Activated gamma-delta T cell (primary cell): ENCODE results near the gene HPSE2.
"Not testable (repeated sequence)": the region's sequence is repeated elsewhere in the genome, so short reads cannot be mapped to it uniquely, and the experiment has no call there.

ENCODE experiments used
- DNase-seq: peaks from one replicate; lab custom pipeline; 2025; lab: John Stamatoyannopoulos, UW

HPSE2 gene

DNA sequence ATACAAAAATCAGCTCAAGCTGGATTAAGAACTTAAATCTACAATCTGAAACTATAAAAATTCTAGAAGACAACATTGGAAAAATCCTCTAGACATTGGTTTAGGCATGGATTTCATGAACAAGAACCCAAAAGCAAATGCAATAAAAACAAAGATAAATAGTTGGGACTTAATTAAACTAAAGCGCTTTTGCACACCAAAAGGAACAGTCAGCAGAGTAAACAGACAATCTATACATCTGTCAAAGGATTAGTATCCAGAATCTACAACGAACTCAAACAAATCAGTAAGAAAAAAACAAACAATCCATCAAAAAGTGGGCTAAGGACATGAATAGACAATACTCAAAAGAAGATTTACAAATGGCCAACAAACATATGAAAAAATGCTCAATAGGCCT is 733.1 kb downstream of the HPSE2 start:
- DNase-seq = not testable (repeated sequence)

GRCh38 chr10:98492763-98493162 is 742.9 kb downstream of the HPSE2 start:
- DNase-seq = no peak

GRCh38 chr10:98489561-98490481 is 745.8 kb downstream of the HPSE2 start:
- DNase-seq = no peak

GRCh38 chr10:98488669-98489430 is 746.8 kb downstream of the HPSE2 start:
- no peak for DNase-seq

GRCh38 chr10:98487649-98488048 is 748.0 kb downstream of the HPSE2 start:
- no peak for DNase-seq

GRCh38 chr10:98486421-98486820 is 749.2 kb downstream of the HPSE2 start:
- no peak for DNase-seq

DNA sequence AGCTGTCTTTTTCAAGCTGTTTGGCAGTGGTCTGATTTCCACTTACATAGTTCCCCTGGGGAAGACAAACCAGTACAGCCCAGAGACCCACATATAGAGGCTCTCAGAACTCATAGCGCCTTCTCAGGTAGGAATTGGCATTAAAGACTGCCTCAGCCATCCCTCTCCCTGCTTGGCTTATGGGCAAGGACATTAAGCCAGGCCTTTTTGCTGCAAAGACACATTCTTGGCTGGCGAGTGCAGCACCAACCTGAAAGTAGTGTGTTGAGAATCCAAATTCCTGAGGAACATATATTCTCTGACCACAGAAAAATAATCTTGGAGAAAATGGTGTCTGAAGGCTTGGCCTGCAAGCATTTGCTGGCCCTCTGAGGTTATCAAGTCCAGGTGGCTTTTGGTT is 749.7 kb downstream of the HPSE2 start:
- DNase-seq = no peak

DNA sequence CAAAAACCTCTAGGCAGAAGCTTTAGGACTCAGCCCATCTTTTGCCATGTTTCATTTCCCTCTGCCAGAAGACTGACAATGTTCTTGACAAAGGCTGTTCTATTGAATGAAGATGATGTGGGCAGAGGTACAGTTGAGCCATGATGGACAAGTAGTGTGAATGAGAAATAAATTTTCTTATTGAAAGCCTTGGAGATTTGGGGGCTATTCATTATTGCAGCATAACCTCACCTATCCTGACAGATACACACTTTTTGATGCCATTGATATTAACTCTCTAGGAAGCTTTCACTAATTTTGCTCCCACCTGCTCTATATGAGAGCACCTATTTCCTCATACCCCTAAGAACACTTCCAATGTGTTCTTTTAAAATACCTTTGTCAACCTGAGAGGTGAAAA is 752.0 kb downstream of the HPSE2 start:
- no peak for DNase-seq

- DNase-seq = no peak
Observed at GRCh38 chr10:98482096-98482495, 753.6 kb downstream of the HPSE2 start.

DNA sequence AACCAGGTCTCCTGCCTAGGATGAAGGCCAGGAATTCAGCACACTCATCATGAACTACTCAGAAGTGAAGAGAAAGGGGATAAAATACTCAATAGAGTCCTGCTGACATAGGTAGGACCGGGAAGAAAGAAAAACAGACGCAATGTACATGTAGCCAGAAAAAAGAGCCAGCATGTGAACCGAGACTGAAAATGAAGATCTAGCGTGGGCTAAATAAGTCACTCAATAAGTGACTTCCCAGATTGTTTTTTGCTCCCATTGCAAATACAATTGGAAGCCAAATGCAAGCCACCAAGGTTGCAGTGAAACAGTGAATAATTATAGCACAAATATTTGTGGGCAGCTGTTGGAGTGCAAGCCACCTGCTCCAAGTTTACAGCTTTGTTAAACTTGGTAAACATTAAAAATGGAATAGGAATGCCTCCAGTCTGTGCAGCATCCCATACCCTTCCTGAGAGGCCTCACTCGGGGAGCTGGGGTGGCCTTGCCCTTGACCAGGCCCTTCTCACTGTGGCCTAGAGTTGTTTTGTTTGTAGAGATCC is 754.2 kb downstream of the HPSE2 start:
- DNase-seq = no peak

DNA sequence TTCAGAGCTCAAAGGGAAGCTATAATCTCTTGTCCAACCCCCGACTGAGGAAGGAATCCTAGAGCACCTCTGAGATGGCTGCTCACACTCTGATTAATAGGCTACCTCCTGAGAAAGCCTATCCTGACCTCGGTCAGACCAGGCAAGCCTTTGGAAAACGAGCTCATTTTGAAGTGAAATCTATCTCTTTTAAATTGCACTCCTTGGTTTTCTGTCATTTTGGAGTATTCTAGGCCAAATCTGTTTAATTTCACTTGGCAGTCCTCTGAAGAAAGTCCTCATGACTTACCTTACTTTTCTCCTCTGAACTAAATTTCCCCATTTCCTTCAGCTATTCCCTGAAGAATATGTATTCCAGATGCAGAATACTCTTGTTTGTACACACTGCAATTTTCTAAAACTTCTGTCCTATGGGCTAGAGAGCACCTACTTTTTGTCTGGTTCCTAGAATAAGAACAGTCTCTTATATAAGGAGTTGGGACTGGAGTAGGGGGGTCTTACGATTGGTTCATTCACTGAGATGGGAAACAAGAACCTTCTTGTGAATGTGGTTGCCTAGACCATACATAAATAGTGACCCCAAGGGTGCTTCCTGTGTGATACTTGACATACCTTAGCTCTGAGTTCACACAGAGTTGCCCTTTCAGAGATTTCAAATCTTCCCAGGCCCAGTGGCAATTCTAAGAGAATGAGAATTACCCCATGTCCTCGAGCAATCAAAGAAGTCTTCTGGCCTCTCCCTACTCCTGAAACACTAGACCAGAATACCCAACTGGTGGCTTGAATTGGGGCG is 757.0 kb downstream of the HPSE2 start:
- DNase-seq = no peak

GRCh38 chr10:98477861-98478260 is 757.8 kb downstream of the HPSE2 start:
- DNase-seq = no peak

DNA sequence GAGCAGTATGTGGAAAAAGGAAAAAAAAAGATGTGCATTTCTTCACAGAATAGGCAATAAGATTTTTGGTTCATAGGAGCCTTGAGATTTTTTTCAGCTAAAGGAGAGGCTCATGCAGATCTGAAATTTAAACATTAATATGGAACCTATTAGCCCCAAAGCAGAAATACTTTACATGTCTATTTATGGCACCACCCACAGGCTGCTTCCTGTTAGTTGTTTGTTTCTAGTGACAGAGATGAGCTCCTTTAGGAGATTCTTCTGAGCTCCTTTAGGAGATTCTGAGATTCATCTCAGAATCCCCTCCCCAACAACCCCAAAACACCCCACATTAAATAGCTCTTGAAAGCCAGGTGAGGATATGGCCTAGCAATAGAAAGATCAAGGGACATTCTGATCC is 761.0 kb downstream of the HPSE2 start:
- no peak for DNase-seq

- DNase-seq = no peak
Observed at GRCh38 chr10:98472196-98472595, 763.5 kb downstream of the HPSE2 start.

DNA sequence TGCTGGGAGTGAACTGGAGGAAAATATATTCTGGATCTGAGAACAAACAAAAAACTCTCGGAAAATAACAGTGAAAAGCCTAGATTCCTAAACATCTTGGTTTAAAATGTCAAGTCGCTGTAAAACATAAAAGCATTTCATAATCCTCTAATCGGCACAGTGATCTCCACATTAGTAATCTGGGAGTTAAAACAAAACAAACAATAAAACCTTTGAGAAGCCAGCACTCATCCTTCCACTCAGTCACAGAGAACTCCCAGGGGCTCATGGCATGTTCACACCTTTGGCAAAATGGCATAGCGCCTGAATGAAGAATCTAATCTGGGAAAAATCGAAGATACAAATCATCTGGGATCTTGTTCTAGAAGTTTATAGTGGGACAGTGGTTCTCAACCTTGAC is 764.8 kb downstream of the HPSE2 start:
- no peak for DNase-seq

DNA sequence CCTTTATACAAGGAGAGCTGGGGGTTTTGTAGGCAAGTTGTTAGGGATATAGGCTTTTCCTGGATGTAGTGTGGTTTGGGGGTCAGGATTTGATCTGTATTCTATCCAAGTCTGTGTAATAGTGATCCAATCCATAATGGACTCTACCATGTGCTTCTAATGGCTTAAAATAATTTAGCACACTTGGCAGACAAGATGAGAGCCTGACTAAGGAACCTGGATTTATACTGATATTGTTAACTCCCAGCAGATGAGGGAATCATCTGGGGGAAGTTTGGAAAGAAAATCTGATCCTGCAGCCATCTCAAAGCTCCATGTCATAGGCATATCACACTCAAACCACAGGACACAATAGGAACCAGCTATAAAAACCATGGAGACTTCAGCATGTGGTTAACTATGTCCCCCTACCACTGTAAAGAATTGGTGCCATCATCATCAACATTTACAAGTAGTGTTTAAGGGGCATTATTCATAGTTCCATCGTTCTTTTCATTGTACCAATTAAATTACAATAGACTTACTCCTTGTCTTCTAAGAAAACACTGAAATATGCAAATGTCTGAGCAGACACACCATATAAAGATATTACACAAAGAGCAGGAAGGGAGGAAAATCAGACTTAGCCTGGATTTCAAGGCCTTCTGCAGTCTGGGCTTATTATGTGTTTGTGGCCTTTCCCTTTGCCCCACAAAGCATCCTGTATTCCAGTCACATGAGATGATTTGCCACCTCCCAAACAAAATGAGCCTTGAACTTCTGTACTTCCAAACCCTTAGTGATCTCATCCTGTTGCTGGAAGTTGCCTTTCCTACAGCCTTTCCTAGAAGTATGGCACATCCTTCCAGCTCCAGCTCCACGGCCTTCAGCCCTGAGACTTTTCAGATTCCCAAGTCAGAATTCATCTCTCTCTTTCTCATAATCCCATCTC is 766.4 kb downstream of the HPSE2 start:
- no peak for DNase-seq

GRCh38 chr10:98467506-98468318 is 767.9 kb downstream of the HPSE2 start:
- DNase-seq = no peak

- no peak for DNase-seq
Observed at GRCh38 chr10:98466861-98467505, 768.7 kb downstream of the HPSE2 start.

GRCh38 chr10:98465866-98466265 is 769.8 kb downstream of the HPSE2 start:
- no peak for DNase-seq
